ENCODE data around the gene NDUFAF7.

Gene NDUFAF7

GRCh38 chr2:37262522-37262921 lies 31.1 kb downstream of the NDUFAF7 start:
- TF ChIP-seq, protein P1, sequence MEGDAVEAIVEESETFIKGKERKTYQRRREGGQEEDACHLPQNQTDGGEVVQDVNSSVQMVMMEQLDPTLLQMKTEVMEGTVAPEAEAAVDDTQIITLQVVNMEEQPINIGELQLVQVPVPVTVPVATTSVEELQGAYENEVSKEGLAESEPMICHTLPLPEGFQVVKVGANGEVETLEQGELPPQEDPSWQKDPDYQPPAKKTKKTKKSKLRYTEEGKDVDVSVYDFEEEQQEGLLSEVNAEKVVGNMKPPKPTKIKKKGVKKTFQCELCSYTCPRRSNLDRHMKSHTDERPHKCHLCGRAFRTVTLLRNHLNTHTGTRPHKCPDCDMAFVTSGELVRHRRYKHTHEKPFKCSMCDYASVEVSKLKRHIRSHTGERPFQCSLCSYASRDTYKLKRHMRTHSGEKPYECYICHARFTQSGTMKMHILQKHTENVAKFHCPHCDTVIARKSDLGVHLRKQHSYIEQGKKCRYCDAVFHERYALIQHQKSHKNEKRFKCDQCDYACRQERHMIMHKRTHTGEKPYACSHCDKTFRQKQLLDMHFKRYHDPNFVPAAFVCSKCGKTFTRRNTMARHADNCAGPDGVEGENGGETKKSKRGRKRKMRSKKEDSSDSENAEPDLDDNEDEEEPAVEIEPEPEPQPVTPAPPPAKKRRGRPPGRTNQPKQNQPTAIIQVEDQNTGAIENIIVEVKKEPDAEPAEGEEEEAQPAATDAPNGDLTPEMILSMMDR (IDR thresholded peaks at IDR 0.05; ENCODE audit: low read depth, low read length) = no peak
- no peak overlapping the region for H3K4me3 ChIP-seq (replicated peaks in 1 of 2; ENCODE audit: low read depth in 2 of 2, low read length in 2 of 2)
- DNase-seq (ENCODE audit: low read depth in 2 of 2) = no peak

DNA sequence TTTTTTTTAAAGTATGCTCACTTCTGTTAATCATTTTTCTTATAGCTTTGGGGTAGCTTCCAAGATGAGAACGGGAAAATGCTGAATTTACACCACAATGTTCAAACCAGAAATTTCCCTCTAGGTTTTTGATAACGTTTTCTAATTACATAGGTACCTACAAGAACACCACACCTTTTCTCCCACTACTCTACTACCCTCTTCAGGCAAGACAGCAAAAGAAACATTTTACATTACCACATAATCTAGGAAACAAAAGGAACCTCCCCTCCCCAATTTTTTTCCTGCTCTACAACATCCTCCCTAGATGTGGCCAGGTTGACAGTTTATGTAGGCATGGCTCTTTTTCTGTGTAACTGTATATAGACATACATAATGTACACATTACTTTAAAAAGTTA lies 32.4 kb downstream of the NDUFAF7 start:
- DNase-seq (ENCODE audit: low read depth in 2 of 2) = no peak
- H3K4me3 ChIP-seq (replicated peaks in 1 of 2; ENCODE audit: low read depth in 2 of 2, low read length in 2 of 2) = no peak overlapping the region
- TF ChIP-seq, protein P1 (IDR thresholded peaks at IDR 0.05; ENCODE audit: low read depth, low read length) = no peak

DNA sequence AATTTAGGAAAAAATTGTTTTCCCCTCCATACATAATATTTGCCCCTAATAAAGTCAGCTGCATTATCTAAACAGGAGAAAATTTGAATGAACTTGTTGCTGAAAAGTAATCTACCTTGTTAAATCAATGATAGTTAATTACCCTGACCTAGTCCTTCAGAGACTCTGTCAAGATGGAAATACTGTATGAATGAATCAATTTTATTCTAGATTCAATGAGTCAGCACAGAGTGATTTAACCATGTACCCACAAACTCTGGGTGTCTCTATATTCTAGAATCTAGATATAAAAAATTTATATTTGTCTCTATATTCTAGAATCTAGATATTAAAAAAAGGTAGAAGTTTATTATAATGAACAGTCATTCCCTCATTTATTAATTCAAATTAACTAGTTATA lies 36.2 kb downstream of the NDUFAF7 start:
- H3K4me3 ChIP-seq (replicated peaks in 1 of 2; ENCODE audit: low read depth in 2 of 2, low read length in 2 of 2) = no peak overlapping the region
- TF ChIP-seq, protein P1 (IDR thresholded peaks at IDR 0.05; ENCODE audit: low read depth, low read length) = no peak
- no peak for DNase-seq (ENCODE audit: low read depth in 2 of 2)

- no peak overlapping the region for H3K4me3 ChIP-seq (replicated peaks in 1 of 2; ENCODE audit: low read depth in 2 of 2, low read length in 2 of 2)
- no peak for DNase-seq (ENCODE audit: low read depth in 2 of 2)
- TF ChIP-seq, protein P1 (IDR thresholded peaks at IDR 0.05; ENCODE audit: low read depth, low read length) = no peak
Measured at GRCh38 chr2:37268111-37268510, 36.7 kb downstream of the NDUFAF7 start.

DNA sequence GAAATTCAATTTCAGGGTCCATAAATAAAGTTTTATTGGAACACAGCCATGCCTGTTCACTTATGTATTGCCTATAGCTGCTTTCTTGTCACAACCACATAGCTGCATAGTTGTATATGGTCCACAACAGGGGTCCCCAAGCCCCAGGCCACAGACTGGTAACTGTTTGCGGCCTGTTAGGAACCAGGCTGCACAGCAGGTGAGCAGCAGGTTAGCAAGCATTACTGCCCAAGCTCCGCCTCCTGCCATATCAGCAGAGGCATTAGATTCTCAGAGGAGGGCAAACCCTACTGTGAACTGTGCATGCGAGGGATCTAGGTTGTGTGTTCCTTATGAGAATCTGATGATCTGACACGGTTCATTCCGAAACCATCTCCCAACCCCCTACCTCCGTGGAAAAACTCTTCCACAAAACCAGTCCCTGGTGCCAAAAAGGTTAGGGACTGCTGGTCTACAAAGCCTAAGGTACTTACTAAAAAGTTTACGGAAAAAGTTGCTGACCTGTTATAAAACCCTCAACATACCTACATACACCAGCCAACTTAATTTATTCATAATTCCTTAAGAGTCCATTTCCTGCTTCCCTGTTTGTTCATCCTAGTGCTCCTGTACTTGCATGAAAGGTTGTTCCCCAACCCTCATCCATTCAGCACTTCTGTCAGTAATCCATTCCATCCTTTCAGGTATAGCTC lies 40.1 kb downstream of the NDUFAF7 start:
- DNase-seq (ENCODE audit: low read depth in 2 of 2) = no peak
- TF ChIP-seq, protein P1 (IDR thresholded peaks at IDR 0.05; ENCODE audit: low read depth, low read length) = no peak
- no peak overlapping the region for H3K4me3 ChIP-seq (replicated peaks in 1 of 2; ENCODE audit: low read depth in 2 of 2, low read length in 2 of 2)

- no peak overlapping the region for H3K4me3 ChIP-seq (replicated peaks in 1 of 2; ENCODE audit: low read depth in 2 of 2, low read length in 2 of 2)
- peak; percentile 41 to 86 for DNase-seq (ENCODE audit: low read depth in 2 of 2)
- TF ChIP-seq, protein P1 (IDR thresholded peaks at IDR 0.05; ENCODE audit: low read depth, low read length) = no peak
Measured at GRCh38 chr2:37274359-37274965, 43.0 kb downstream of the NDUFAF7 start.
